HEK293T (cell line): ENCODE data around the gene FST.
A peak's percentile ranks its signal among the peaks of the same experiment; 100 is the strongest.

Source experiments
- CTCF ChIA-PET: fragments of 350-600 bp; formaldehyde crosslinking; extraction: SDS; loops from one replicate; lab custom pipeline; 2021; ENCODE audit warnings: antibody characterized with exemption, inconsistent platforms; lab: Yijun Ruan, JAX
- POLR2A ChIA-PET: fragments of 350-600 bp; formaldehyde crosslinking; extraction: SDS; loops from one replicate; lab custom pipeline; 2020; ENCODE audit warnings: antibody characterized with exemption, inconsistent platforms; lab: Yijun Ruan, JAX
- DNase-seq: peaks from one replicate; pipeline ENCODE4 v3.0.0; 2012; ENCODE audit warnings: mixed read lengths; ENCODE audit errors: extremely low spot score
- ARNT ChIP-seq: fragments of 450-650 bp; IDR thresholded peaks from 2 replicates; pipeline ENCODE4 v1.6.1; 2017; ENCODE audit warnings: mild to moderate bottlenecking
- BHLHE40 ChIP-seq: fragments of 450-650 bp; IDR thresholded peaks from 2 replicates; pipeline ENCODE4 v1.6.1; 2016; ENCODE audit warnings: mild to moderate bottlenecking, moderate library complexity, borderline replicate concordance
- CTBP1 ChIP-seq: fragments of 450-650 bp; IDR thresholded peaks from 2 replicates; pipeline ENCODE4 v1.6.1; 2016; ENCODE audit warnings: borderline replicate concordance
- ELF4 ChIP-seq: fragments of 450-650 bp; IDR thresholded peaks from 2 replicates; pipeline ENCODE4 v1.6.1; 2017; ENCODE audit warnings: antibody characterized with exemption
- FOXA1 ChIP-seq: fragments of 450-650 bp; IDR thresholded peaks from 2 replicates; pipeline ENCODE4 v1.6.1; 2016; ENCODE audit warnings: mild to moderate bottlenecking
- FOXK2 ChIP-seq: fragments of 450-650 bp; IDR thresholded peaks from 2 replicates; pipeline ENCODE4 v1.6.1; 2016; ENCODE audit warnings: mild to moderate bottlenecking
- FOXM1 ChIP-seq: fragments of 450-650 bp; IDR thresholded peaks from 2 replicates; pipeline ENCODE4 v1.6.1; 2017; ENCODE audit warnings: mild to moderate bottlenecking, borderline replicate concordance
- HDGF ChIP-seq: fragments of 450-650 bp; IDR thresholded peaks from 2 replicates; pipeline ENCODE4 v1.6.1; 2017; ENCODE audit warnings: antibody characterized with exemption, borderline replicate concordance
- L3MBTL2 ChIP-seq: fragments of 450-650 bp; conservative IDR thresholded peaks from 2 replicates; pipeline ENCODE4 v1.6.1; 2016; ENCODE audit warnings: mild to moderate bottlenecking
- LEF1 ChIP-seq: fragments of 450-650 bp; IDR thresholded peaks from 2 replicates; pipeline ENCODE4 v1.6.1; 2017; ENCODE audit warnings: mild to moderate bottlenecking, borderline replicate concordance
- NFRKB ChIP-seq: fragments of 450-650 bp; IDR thresholded peaks from 2 replicates; pipeline ENCODE4 v1.6.1; 2016; ENCODE audit warnings: mild to moderate bottlenecking, moderate library complexity
- PKNOX1 ChIP-seq: fragments of 450-650 bp; IDR thresholded peaks from 2 replicates; pipeline ENCODE4 v1.6.1; 2016
- SP1 ChIP-seq: fragments of 450-650 bp; IDR thresholded peaks from 2 replicates; pipeline ENCODE4 v1.6.1; 2017
- SUZ12 ChIP-seq: fragments of 450-650 bp; IDR thresholded peaks from 2 replicates; pipeline ENCODE4 v1.6.1; 2016; ENCODE audit warnings: mild to moderate bottlenecking
- TARDBP ChIP-seq: fragments of 450-650 bp; IDR thresholded peaks from 2 replicates; pipeline ENCODE4 v1.6.1; 2016
- ZNF384 ChIP-seq: fragments of 450-650 bp; IDR thresholded peaks from 2 replicates; pipeline ENCODE4 v1.6.1; 2016

The FST gene

GRCh38 chr5:53472279-53472678 is 8.2 kb upstream of the FST start:
- DNase-seq = no peak
- no peak for TF ChIP-seq FOXM1
- no peak for TF ChIP-seq TARDBP
- TF ChIP-seq SUZ12 = no peak
- TF ChIP-seq CTBP1 = no peak
- TF ChIP-seq LEF1 = no peak
- TF ChIP-seq HDGF = no peak
- TF ChIP-seq ARNT = no peak
- TF ChIP-seq SP1 = no peak
- TF ChIP-seq PKNOX1 = no peak
- no peak for TF ChIP-seq NFRKB
- no peak for TF ChIP-seq FOXA1
- no peak for TF ChIP-seq L3MBTL2
- no peak for TF ChIP-seq ZNF384
- TF ChIP-seq ELF4 = no peak
- TF ChIP-seq FOXK2 = no peak
- TF ChIP-seq BHLHE40 = no peak
- CTCF ChIA-PET = no interaction called here
- POLR2A ChIA-PET = no interaction called here

GRCh38 chr5:53472720-53473510 is 7.5 kb upstream of the FST start:
- CTCF ChIA-PET = no interaction called here

GRCh38 chr5:53473633-53474032 is 6.8 kb upstream of the FST start:
- TF ChIP-seq L3MBTL2 (no peak), LEF1 (no peak), ELF4 (no peak), ARNT (no peak), CTBP1 (no peak), TARDBP (no peak), ZNF384 (no peak), PKNOX1 (no peak), HDGF (no peak), FOXA1 (no peak), SP1 (no peak), FOXK2 (no peak), FOXM1 (no peak)
- ChIA-PET CTCF (no interaction called here), POLR2A (no interaction called here)
- DNase-seq = no peak

More at GRCh38 chr5:53472720-53473510, 7.5 kb upstream of the FST start:
- DNase-seq = no peak
- TF ChIP-seq FOXA1 (no peak), BHLHE40 (no peak), LEF1 (no peak), PKNOX1 (no peak), FOXK2 (no peak), NFRKB (no peak), SUZ12 (no peak), HDGF (no peak), CTBP1 (no peak), ELF4 (no peak), FOXM1 (no peak), SP1 (no peak), ARNT (no peak), TARDBP (no peak), ZNF384 (no peak)
- POLR2A ChIA-PET = no interaction called here

- POLR2A ChIA-PET = no interaction called here
- TF ChIP-seq PKNOX1 (peak; percentile 63), NFRKB (no peak), FOXK2 (no peak), TARDBP (no peak), CTBP1 (no peak), ZNF384 (no peak), ARNT (no peak)
- DNase-seq = no peak
- CTCF ChIA-PET = no interaction called here
Observed at GRCh38 chr5:53475320-53475719, 5.1 kb upstream of the FST start.

GRCh38 chr5:53476019-53476418 is 4.4 kb upstream of the FST start:
- TF ChIP-seq NFRKB (no peak), ELF4 (no peak), FOXK2 (no peak), LEF1 (no peak), FOXA1 (no peak), HDGF (no peak), FOXM1 (no peak), ARNT (no peak), SUZ12 (no peak), SP1 (no peak), PKNOX1 (no peak), L3MBTL2 (no peak), BHLHE40 (no peak), TARDBP (no peak), CTBP1 (no peak), ZNF384 (no peak)
- DNase-seq = no peak
- POLR2A ChIA-PET = no interaction called here
- CTCF ChIA-PET = no interaction called here
